PFSK-1 (cell line): ENCODE data around the gene CEP112.

ENCODE experiments used
- FOXP2 ChIP-seq: optimal IDR thresholded peaks from 2 replicates; pipeline ENCODE3; 2011; ENCODE audit warnings: borderline replicate concordance, control low read depth, inconsistent platforms; ENCODE audit not compliant: insufficient read depth; ENCODE audit errors: extremely low read length, extremely low read depth
- POLR2AphosphoS5 ChIP-seq: IDR thresholded peaks from 2 replicates; pipeline ENCODE4 v1.6.1; 2012; ENCODE audit warnings: low read depth, mild to moderate bottlenecking, control low read depth, low read length, moderate library complexity
- SIN3A ChIP-seq: IDR thresholded peaks from 2 replicates; pipeline ENCODE4 v1.6.1; 2012; ENCODE audit warnings: mild to moderate bottlenecking, low read length, moderate library complexity, borderline replicate concordance; ENCODE audit not compliant: insufficient read depth
- TAF1 ChIP-seq: IDR thresholded peaks from 2 replicates; pipeline ENCODE4 v1.6.1; 2012; ENCODE audit warnings: low read length, control low read depth, borderline replicate concordance; ENCODE audit not compliant: insufficient read depth
- TF ChIP-seq, protein P1 (sequence below), 2 experiments: IDR thresholded peaks; 2 replicates each; pipeline versions ENCODE4 v1.6.1 to v1.8.0; 2011 to 2012; ENCODE audit warnings: low read depth in 2 of 2, low read length in 2 of 2, control low read depth in 1 of 2, inconsistent platforms in 1 of 2, mild to moderate bottlenecking in 1 of 2, moderate library complexity in 1 of 2; ENCODE audit not compliant: insufficient read depth in 1 of 2

CEP112 gene

DNA sequence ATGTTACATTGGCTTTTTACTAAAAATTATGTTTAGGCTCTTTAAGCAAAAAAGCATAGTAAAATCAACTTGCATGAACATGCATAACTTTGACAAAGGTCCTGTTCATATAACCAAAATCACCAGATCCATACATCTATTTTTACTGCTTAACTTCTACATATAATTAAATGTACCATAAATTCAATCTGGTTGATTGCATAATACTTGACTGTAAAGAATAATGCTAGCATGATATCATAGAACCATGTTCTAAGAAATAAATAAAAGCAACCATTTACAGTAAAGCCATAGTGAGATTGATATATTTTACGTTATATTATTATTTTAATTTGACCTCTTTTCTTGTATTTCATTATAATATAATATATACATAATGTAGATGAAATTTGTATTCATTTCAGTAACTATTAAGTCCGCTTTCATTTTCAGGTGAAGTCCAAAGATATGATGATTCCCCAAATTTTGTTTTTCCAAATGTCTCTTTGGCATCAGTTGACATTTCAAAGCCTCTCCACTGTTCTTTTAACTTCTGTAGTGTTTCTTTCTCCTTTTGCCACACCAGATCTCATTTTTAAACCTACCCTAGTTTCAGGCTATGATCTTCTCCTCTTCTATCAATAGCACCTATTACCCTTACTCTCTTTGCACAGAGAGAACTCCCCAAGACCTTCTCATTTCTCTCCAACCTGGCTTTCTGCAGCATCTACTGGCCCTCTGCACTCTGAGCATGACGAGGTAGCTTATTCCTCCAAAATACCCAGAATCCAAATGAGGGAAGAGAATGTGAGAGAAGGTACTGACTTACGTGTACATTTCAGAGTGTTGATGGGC lies 35.5 kb upstream of the CEP112 start:
- TF ChIP-seq SIN3A (no peak), FOXP2 (no peak), POLR2AphosphoS5 (no peak), TAF1 (no peak)
- TF ChIP-seq, protein P1, sequence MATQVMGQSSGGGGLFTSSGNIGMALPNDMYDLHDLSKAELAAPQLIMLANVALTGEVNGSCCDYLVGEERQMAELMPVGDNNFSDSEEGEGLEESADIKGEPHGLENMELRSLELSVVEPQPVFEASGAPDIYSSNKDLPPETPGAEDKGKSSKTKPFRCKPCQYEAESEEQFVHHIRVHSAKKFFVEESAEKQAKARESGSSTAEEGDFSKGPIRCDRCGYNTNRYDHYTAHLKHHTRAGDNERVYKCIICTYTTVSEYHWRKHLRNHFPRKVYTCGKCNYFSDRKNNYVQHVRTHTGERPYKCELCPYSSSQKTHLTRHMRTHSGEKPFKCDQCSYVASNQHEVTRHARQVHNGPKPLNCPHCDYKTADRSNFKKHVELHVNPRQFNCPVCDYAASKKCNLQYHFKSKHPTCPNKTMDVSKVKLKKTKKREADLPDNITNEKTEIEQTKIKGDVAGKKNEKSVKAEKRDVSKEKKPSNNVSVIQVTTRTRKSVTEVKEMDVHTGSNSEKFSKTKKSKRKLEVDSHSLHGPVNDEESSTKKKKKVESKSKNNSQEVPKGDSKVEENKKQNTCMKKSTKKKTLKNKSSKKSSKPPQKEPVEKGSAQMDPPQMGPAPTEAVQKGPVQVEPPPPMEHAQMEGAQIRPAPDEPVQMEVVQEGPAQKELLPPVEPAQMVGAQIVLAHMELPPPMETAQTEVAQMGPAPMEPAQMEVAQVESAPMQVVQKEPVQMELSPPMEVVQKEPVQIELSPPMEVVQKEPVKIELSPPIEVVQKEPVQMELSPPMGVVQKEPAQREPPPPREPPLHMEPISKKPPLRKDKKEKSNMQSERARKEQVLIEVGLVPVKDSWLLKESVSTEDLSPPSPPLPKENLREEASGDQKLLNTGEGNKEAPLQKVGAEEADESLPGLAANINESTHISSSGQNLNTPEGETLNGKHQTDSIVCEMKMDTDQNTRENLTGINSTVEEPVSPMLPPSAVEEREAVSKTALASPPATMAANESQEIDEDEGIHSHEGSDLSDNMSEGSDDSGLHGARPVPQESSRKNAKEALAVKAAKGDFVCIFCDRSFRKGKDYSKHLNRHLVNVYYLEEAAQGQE (IDR thresholded peaks at IDR 0.05; ENCODE audit: insufficient read depth in 1 of 2, low read depth in 2 of 2, low read length in 2 of 2), result no peak

DNA sequence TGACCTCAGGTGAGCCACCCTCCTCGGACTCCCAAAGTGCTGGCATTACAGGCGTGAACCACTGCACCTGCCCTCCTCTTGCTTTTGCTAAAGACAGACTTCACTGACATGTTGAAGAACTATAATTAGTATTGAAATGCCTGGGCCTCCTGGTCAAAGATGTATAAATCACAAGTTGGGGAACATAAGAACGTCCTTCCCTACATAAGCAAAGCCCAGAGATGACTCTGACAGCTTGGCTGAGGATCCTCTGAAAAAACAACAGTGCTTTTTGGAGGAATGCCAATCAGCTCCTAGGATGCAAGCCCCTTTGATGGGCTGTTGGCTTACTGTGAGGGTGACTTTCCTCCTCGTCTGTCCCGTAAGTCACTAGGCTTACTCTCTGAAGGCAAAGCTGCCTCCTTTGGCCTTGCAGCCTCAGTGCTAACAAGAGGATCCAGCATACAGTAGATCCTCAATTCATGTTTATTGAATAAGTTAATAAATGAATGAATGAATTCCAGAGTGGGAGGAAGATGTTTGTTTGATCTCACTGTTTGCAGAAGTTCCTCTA lies 30.9 kb upstream of the CEP112 start:
- TF ChIP-seq FOXP2, result no peak
- no peak for TF ChIP-seq SIN3A
- TF ChIP-seq POLR2AphosphoS5, result no peak
- no peak for TF ChIP-seq TAF1
- TF ChIP-seq, protein P1 (IDR thresholded peaks at IDR 0.05; ENCODE audit: insufficient read depth in 1 of 2, low read depth in 2 of 2, low read length in 2 of 2), result no peak

DNA sequence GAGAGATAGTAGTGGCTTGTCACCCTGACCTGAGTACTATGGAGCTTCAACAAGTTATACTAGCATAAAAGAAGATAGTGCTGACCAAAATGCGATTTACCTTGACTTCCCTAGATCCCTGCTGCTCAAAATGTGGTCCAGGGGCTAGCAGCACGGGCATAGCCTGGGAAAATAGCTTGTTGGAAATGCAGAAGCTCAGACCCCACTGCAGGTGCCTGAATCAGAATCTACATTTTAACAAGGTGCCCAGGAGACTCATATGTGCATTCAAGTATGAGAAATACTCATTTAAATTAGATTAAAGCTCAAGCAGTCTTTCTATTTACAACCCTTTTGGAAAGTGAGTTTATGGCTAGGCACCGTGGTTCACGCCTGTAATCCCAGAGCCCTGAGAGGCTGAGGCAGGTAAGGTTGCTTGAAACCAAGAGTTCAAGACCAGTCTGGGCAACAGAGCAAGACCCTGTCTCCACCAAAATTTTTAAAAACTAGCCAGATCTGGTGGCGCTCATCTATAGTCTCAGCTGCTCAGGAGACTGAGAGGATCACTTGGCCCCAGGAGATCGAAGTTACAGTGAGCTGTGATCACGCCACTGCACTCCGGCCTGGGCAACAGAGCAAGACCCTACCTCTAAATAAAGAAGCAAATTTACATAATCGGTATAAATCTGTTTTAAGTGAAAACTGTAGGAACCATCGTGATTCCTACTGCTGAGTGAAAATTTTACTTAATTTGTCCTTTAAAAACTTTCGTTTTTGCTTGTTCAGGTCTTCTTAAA lies 30.0 kb upstream of the CEP112 start:
- TF ChIP-seq POLR2AphosphoS5 (no peak), FOXP2 (no peak), TAF1 (no peak), SIN3A (no peak)
- TF ChIP-seq, protein P1 (IDR thresholded peaks at IDR 0.05; ENCODE audit: insufficient read depth in 1 of 2, low read depth in 2 of 2, low read length in 2 of 2), result no peak

DNA sequence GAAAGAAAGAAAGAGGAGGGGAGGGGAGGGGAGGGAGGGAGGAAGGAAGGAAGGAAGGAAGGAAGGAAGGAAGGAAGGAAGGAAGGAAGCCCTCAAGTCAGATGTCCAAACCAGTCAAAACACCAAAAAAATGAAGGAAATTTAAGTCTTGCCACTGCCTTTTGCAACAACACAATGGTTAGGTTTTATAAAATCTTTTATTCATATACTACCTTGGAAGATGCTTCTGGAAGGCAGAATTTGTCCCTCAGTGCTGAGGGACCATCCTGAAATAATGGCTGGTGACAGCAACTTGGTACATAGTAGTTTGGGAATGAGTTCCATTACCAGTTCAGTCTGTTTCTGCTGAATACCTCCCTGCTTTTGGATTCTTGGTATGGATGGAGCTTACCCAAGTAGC lies 29.4 kb upstream of the CEP112 start:
- no peak for TF ChIP-seq TAF1
- no peak for TF ChIP-seq FOXP2
- TF ChIP-seq, protein P1 (IDR thresholded peaks at IDR 0.05; ENCODE audit: insufficient read depth in 1 of 2, low read depth in 2 of 2, low read length in 2 of 2), result no peak
- TF ChIP-seq SIN3A, result no peak
- TF ChIP-seq POLR2AphosphoS5, result no peak
